GM19397 (cell line): ENCODE results near the gene SLCO1B1.

Experiments
- ATAC-seq: cut with Tn5 transposase; IDR thresholded peaks from one replicate; pipeline ENCODE4 v1.9.1; 2021; ENCODE audit warnings: mild to moderate bottlenecking, moderate library complexity; ENCODE audit not compliant: unreplicated experiment

Gene SLCO1B1

DNA sequence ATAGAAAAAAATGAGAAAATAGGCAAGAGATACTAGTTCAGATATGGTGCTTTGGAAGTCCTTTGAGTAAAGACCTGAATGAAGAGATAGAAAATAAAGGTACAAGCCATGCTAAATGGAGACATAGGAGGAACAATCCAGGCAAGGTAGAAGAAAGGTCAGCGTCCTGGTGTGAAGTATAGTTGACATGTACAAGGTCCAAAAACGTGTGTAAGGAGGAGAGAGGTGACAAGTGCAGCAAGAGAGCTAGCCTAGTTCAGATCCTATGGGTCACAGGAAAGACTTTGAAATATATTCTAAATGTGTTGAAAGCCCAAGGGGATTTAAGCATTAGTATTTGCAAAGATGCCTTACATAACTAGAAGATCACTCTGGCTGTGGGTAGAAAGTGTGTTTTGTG lies 88.2 kb downstream of the SLCO1B1 start:
- no peak for ATAC-seq

- ATAC-seq, result no peak
Measured at GRCh38 chr12:21220266-21220665, 89.3 kb downstream of the SLCO1B1 start.

GRCh38 chr12:21221072-21221471 lies 90.1 kb downstream of the SLCO1B1 start:
- no peak for ATAC-seq

DNA sequence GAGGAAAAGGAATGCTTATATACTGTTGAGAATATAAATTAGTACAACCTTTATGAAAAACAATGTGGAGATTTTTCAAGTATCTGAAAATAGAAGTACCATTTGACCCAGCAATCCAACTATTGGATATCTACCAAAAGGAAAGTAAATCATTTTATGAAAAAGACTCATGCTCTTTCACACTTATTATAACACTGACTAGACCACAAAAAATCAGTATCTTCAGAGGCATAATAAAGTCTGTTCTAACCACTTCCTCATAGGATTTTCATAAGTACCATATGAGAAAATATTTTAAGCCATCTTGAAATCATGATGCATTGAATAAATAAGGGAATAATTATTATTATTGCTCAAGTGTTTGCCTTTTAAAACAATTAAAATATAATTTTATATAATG lies 90.8 kb downstream of the SLCO1B1 start:
- no peak for ATAC-seq

DNA sequence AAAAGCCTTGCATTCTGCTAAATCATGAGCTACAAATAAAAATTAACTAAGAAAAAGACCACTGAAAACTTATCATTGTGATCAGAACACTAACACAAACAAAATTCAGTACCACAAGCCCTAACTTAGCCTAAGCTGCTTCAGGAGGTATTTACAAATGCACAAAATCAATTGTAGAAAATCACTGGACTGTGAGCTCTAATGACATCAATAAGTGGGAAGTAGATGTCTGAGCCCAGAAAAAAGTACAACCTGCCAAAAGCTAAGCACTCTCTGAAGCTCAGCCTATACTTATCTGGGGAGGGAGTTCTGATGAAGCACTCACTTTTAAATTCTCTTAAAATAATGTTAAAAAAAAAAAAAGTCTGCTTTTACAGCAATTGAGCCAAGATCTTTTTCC lies 92.9 kb downstream of the SLCO1B1 start:
- ATAC-seq, result no peak

- no peak for ATAC-seq
Measured at GRCh38 chr12:21234395-21234794, 103.4 kb downstream of the SLCO1B1 start.

DNA sequence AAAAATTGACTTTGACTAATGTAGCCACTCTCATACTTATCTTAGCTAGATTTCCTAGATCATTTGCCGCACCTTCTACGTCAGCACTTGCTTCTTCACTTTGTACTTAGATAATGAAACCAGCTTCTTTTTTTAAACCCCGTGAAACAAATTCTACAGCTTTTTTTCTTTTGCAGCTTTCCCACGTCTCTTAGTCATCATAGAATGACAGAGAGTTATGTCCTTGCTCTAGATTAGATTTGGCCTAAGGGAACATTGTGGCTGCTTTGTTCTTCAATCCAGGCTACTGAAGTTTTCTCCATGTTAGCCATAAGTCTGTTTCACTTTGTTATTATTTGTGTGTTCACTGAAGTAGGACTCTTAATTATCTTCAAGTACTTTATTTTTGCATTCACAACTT lies 108.9 kb downstream of the SLCO1B1 start:
- ATAC-seq, result no peak

- ATAC-seq, result no peak
Measured at GRCh38 chr12:21248679-21249078, 117.7 kb downstream of the SLCO1B1 start.

GRCh38 chr12:21252070-21252469 lies 121.1 kb downstream of the SLCO1B1 start:
- no peak for ATAC-seq

GRCh38 chr12:21257172-21257571 lies 126.2 kb downstream of the SLCO1B1 start:
- ATAC-seq, result no peak

DNA sequence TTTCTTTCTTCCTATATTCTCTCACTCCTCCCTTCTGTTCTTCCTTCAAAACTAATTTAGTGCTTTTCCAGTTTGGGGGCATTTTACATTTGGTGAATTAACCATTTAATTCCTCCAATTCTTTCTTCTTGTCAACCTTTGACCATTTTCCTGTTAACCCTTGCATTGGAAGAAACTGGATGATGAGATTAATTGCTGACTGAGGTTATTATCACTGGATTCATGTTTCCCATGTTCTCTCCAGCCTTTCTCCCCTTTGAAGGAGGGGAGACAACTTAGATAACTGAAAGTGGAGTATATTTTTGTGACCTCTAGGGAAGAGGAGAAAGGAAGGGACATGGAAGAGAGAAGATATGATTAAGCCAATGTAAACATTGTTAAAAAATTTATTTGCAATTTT lies 133.2 kb downstream of the SLCO1B1 start:
- ATAC-seq, result no peak

DNA sequence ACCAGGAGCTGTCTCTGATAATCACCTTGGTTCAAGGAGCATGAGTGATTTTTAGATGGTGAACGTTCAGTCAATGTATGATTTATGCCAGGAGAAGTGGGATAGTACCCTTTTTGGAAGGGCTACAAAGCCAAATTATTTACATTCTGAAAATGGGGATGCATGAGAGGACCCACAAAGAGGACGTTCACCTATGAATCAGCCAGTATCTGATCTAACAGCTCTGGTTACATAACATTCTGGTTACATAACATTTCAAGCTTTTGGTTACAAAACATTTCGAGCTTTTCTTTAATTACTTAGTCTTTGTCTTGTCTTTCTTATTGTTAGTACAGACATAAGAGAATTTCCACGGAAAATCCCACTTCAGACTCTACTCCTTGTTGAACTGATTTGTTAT lies 134.9 kb downstream of the SLCO1B1 start:
- ATAC-seq, result no peak

DNA sequence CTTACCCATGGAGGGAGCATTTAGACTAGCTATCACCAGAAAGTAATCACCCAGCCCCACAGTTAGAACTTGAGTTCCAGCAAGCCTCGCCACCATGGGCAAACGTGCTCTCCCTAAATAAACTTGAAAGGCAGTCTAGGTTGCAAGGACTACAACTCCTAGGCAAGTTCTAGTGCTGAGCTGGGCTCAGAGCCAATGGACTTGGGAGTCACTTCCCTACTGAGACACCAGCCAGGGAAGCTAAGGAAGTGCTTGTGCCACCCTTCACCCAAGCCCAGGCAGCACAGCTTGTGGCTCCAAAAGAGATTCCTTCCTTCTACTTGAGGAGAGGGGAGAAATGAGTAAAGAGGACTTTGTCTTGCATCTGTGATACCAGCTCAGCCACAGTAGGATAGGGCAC lies 145.8 kb downstream of the SLCO1B1 start:
- no peak for ATAC-seq
